GM04504 (cell line): ENCODE data around the gene PDE9A.

Experiments
- DNase-seq: peaks from one replicate; pipeline ENCODE4 v3.0.0-alpha.2; 2012; ENCODE audit warnings: low read depth

Gene PDE9A

DNA sequence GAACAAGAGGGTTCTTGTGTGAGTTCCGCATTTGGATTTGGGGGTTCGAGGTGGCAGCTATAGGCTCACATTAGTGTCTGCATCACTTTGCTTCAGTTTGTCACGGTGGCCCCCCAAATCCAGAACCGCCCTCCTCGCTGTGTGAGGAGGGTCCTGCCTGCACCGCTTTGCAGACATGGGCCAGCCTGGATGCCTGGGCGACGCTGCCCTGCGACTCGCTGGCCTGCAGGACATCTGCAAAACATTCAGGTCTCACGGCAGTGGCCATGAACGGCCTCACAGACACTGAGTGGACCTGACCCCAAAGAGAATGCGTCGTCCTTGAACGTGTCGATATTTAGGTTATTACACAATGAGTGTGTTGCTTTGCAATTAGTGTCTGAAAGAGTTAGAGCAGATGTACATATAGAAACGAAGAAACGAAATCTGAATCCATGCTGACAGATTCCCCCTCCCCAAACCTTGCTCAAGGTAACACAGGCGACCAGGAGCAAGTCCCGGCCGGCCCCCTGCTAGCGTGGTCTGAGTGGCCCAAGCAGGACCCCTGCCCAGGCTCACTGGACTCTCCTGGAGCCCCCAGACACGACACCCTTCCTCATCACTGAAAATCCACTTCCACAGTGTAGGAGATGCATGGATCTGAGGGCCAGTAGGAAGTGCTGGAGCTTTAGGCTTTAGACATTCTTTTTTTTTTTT lies 20.4 kb downstream of the PDE9A start:
- no peak for DNase-seq

DNA sequence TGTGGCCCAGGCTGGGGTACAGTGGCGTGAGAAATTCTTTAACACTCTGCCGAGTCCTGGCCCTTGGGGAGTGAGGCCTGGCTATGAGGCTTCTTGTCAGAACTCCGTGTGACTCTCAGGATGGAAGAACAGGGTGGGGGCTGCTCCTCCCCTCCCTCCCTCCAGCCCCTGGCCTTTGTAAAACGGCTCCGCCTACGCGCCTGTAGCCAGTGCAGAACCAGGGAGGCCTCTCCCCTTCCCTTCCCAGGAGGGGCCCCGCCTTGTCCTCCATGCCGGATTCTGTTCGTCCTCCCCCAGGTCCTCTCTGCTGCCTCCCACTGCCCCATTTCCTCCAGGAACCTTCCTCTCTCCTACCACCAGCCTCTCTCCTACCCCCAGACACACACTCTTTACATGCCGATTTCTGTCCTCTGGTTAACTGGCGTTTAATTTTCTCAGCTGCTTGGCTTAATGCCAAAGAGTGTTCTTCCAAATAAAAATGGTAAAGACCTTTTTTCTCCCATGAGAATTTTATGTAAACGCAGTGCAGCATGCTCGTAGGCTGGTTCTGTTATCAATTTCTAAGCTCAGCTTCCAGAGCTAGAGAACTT lies 21.0 kb downstream of the PDE9A start:
- DNase-seq: no peak

GRCh38 chr21:42675403-42675802 lies 22.0 kb downstream of the PDE9A start:
- DNase-seq: no peak

DNA sequence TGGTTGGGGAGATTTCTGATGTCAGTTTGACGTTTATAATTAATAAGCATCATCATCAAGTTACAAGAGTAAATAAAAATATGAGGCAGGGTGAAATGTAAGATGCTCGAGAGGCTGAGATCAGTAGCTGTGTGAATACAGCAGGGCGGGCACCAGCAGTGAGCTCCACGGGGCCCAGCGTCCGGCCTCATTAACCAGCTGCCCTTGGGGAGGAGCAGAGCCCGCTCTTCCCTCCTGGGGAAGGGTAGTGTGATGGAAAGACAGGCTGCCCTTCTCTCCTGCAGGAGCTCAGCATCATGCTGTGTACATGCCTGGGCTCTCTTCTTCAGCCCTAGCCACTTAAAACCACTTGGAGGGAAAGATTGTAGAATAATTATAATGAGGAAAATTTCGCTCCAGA lies 23.4 kb downstream of the PDE9A start:
- no peak for DNase-seq

DNA sequence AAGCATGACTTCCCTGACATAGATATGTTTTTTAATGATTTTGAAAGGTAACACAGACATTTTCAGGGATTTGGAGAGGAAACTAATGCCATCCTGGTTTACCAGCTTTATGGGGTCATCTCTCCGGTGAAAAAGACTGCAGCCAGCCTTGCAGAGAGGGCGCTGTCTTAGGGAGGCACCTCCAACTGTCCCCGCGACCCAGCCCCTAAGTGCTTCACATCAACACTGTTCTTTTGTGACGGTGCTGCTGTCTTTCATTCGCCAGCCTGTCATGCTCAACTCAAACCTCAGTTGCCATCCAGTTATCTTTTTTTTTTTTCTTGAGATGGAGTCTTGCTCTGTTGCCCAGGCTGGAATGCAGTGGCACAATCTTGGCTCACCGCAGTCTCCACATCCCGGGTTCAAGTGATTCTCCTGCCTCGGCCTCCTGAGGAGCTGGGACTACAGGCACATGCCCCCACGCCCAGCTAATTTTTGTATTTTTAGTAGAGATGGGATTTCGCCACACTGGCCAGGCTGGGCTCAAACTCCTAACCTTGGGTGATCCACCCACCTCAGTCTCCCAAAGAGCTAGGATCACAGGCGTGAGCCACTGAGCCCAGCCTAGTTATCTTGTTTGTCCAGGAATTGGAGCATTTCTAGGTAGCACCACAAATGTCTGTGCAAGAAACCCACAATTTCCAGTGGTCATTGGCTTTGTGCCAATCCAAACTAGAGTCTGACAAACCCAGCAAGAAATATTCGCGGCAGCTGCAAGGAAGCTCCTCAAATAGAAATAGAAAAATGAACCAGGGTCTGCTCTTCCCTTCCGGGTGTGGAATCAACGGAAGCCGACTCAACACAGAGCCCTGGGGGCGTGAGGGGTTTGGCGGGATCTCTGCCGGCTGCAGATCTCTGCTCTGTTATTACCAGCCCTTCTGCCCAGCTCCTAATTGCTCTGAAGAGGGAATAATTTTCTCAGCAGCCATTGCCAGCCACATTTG lies 24.2 kb downstream of the PDE9A start:
- DNase-seq: no peak

- DNase-seq: no peak
These were observed 25.3 kb downstream of the PDE9A start for GRCh38 chr21:42678618-42679295.

DNA sequence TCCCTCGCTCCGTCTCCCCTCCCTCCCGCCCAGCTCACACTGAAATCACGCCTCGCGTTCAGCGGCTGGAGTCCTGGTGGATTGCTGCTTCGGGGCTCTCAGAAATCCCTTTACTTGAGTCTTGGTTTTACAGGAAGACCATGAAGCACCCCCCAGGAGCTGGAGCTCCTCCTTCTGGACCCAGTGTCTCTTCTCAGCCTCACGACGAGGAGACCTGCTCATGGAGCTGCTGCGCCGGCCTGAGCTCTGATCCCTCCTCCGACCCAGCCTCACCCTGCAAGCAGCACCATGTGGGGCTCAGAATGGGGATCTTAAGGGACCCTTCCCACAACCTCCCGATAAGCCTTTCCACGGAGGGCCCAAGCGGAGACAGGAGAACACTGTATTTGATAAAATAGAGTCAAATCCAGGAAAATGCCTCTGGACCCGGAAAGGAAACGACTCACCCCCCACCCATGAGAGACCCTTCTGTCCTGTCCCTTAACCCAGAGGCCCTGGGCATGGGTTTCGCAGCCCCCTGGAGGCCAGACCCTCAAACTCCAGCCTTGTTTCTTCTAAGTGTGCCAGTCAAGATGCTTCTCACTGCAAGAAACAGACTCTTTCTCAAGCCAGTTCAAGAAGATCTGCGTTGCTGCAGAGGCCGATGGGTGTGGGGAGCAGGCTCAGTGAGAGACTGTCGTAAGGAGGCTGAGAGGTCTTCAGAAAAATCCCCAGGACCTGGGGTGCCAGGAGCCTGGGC lies 26.1 kb downstream of the PDE9A start:
- no peak for DNase-seq

DNA sequence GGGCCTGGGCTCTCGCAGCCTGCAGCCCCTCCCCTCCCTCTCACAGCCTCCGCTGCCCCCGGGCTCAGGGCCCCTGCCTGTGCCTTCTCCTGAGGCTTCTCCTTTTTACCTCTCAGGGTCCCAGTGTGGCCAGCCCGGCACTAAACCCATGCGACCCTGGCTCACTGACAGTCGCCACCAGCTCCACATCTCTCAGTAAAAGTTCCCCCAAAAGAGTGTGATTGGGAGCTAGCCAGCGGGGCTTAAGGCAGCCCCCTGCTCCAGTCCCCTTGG lies 26.6 kb downstream of the PDE9A start:
- no peak for DNase-seq

GRCh38 chr21:42680429-42680828 lies 27.0 kb downstream of the PDE9A start:
- DNase-seq: no peak

DNA sequence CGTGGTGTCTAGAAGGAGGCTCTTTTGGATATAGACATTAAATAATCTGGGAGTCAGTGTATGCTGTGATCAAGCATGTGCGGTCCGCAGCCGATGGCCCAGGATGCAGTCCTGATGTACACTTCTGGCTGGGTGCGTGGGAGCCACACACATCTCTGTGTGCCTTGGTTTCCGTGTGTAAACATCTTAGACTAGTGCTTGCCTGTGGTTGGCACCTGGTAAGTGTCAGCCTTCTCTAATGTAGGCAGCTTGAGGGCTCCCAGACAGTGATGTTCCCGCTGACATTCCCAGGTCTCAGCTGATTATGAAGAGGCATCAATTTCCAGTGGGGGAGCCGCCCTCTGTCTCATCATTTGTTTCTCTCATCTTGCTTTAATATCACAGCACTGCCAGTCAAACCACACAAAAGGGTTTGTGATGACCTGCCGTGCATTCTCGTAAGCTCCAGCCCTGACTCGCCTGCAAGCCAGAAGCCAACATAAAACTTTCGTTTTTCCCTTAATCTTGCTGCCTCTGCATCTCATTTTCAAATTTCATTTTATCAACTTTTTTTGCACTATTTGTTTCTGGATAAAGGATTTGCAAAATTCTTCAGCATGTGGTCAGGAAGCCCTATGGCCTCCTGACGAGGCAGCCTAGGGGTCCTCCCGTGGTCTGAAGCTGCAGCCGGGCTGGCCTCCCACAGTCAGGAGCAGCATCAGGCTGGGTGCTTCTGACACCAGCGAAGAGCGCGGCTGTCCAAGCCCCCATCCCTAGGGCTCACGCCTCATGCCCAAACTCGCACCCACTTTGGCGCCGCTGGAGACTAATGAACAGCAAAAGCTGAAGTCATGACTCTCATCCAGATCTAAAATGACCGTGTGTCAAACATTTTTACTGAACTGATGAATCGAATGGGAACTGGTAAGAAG lies 28.1 kb downstream of the PDE9A start:
- no peak for DNase-seq

DNA sequence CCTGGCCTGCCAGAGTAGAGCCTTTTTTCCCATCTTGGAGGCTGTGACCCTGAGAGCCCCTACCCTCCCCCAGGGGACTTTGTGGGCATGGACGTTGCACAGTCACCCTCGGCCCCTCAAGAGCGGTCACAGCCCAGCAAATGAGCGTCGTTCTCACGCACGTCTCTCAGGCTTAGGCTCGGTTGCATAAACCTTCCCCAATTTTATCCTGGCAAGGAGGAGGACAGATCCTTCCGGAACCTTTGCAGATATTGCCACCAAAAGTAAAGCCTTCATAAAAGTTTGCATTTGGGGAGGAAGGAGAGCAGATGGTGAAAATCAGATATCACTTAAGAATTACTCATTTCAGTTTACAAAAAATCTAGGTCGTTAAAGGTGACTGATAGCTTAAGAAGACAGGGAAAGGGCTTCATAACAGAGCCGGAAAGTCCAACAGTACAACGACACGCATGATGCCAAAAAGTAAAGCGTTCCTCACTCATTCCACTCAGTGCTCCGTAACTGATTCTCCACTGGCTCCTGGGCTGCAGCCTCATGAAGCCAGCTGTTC lies 29.3 kb downstream of the PDE9A start:
- DNase-seq: no peak

- DNase-seq: no peak
These were observed 30.1 kb downstream of the PDE9A start for GRCh38 chr21:42683371-42684108.

GRCh38 chr21:42684109-42684916 lies 30.9 kb downstream of the PDE9A start:
- no peak for DNase-seq

- no peak for DNase-seq
These were observed 31.6 kb downstream of the PDE9A start for GRCh38 chr21:42685036-42685435.

DNA sequence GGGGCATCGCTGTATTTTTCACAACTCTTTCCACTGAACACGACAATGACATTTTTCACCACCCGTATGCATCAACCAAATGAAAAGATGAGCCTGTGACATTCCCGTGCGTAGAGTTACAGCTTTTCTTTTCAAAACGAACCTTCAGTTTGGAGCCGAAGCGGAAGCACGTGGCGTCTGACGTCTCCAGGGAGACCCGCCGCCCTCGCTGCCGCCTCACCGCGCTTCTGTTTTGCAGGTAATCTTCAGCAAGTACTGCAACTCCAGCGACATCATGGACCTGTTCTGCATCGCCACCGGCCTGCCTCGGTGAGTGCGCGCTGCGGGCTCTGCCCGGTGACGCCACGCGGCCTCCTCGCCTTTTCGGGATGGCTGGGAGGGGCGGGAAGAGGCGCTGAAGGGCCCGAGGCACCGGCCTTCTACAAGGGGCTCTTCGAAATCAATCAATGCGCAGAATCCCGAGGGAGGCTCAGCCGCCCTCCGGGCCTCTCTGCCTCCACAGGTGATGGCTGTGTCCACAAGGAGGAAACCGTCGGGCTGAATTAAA lies 32.6 kb downstream of the PDE9A start:
- DNase-seq: no peak

DNA sequence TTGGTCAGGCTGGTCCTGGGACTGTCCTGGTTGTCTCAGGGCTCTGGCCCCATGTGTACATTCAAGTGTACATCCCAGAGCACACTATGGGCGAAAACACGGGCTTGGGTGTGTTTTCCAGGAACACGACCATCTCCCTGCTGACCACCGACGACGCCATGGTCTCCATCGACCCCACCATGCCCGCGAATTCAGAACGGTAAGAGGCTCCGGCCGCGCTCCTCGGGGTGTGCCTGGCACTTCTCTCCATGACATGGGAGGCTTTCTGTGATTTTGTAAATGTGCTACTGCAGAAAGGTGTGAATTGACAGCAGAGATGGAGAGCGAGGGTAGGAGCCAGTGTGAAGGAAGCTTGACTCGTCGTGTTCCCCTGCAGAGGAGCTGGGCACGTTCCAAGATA lies 34.4 kb downstream of the PDE9A start:
- DNase-seq: no peak

GRCh38 chr21:42688226-42688840 lies 34.9 kb downstream of the PDE9A start:
- no peak for DNase-seq

- DNase-seq: no peak
These were observed 35.5 kb downstream of the PDE9A start for GRCh38 chr21:42688841-42689371.
